NCI-H1105 (cell line): ENCODE data around the gene CACNA1B.
"Not testable (repeated sequence)": the region's sequence is repeated elsewhere in the genome, so short reads cannot be mapped to it uniquely, and the experiment has no call there.

Experiments
- DNase-seq: peaks from one replicate; lab custom pipeline; 2025; lab: John Stamatoyannopoulos, UW

Gene CACNA1B

DNA sequence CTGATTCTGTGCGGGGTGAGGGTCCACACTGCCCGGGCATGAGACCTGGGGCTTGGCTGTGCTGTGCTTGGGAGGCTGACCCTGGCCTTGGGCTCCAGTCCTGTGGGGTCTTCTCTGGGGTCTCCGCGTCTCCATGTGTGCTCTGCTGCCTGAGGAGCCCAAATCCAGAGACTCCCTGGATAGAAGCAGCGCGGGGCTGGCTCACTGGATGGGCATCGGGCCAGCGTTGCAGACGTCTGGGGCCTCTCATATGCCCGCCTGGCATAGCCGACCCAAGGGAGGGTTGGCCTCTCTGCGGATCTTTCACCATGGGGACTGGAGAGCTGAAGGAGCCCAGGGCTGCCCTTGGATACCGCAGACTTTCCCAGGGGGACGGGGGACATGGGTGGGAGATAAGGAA, 12.4 kb downstream of the CACNA1B start:
- not testable (repeated sequence) for DNase-seq

- not testable (repeated sequence) for DNase-seq
Measured at GRCh38 chr9:137890768-137891587, 13.4 kb downstream of the CACNA1B start.

GRCh38 chr9:137891588-137892423, 14.2 kb downstream of the CACNA1B start:
- DNase-seq: no peak

GRCh38 chr9:137892424-137893191, 15.0 kb downstream of the CACNA1B start:
- no peak for DNase-seq

DNA sequence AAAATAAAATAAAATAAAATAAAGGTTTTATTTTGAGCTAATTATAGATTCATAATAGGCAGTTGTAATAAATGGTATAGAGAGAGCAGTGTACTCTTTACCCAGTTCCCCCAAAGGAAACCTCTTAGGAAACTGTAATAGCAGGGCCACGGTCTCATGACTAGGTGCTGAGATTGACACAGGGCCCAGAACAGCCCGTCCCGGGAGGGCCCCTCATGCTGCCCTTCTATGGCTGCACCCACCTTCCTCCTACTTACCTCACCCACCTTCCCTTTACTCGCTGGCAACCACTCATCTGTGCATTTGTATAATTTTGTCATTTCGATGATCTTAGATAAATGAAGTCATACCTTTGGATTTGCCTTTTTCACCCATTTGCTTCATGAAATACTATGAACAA, 16.1 kb downstream of the CACNA1B start:
- no peak for DNase-seq

DNA sequence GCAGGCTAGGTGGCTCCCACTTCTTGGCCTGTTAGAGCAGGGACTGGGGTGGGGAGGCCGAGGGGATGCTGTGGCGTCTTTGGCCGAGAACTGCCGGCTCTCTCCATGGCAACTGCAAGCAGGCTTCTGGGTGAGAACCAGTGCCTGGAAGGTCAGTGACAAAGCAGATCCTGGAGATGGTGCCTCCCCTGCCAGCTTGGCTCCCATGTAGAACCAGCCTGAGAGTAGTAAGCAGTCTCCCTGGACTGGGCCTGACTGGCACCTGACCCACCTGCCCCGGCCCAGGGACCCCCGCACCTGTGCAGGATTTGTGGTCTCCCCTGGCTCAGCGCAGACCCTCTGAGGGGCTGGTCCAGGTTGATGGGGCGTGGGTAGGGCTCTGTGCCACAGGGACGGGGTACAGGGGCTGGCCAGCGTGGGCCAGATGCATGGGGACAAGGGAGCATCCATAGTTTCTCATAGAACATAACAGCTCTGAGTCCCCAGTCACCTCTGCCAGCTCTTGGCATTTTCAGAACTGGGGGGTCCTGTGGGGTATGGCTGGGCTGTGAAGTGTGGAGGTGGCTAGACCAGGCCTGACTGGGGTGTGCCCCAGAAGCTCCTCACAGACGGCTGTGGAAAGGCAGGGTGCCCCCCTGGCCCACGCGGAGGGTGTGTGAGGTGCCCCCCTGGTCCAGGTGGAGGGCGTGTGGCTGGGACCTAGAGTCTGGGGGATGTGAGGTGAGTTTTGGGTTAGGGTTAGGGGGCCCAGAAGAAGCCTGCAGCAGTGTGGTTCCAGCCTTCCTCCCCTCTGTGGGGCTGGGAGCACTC, 22.2 kb downstream of the CACNA1B start:
- no peak for DNase-seq

- DNase-seq: no peak
Measured at GRCh38 chr9:137900584-137901310, 23.2 kb downstream of the CACNA1B start.

DNA sequence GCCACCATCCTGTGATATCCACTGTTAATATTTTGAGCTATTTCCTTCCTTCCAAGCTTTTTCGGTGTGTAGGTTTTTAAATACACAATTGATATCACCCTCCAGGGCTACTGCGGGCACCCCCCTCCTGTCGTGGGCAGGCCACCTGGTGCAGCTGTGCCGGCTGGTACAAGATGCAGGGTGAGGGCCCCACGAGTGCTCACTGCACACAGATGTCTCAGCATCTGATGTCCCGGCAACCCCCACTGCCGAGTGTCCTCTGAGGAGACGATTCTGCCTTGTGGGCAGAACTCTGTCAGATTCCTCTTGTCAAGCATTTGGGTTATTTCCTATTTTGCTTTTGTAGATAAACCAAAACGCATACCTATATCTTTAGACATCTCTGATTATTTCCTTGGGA, 25.1 kb downstream of the CACNA1B start:
- no peak for DNase-seq

DNA sequence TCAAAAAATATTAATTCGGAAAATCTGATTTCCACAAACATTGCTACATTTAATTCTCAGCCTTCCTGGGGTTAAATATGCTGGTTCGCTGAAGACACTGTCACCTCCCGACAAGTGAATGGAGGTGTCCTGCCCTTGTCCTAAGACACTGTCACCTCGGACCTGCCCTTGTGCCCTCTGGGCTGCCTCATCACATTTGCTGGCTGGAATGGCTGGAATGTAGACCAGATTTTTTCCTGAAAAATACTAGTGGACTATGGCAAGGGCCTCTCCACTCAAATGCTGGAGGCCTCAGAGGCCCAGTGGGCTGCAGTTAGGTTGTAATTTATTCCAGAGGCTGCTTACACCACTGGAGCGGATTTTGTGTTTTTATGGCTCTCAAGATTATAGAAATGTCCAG, 28.2 kb downstream of the CACNA1B start:
- DNase-seq: no peak

- DNase-seq: no peak
Measured at GRCh38 chr9:137907776-137908175, 30.2 kb downstream of the CACNA1B start.

- no peak for DNase-seq
Measured at GRCh38 chr9:137912671-137913070, 35.1 kb downstream of the CACNA1B start.

DNA sequence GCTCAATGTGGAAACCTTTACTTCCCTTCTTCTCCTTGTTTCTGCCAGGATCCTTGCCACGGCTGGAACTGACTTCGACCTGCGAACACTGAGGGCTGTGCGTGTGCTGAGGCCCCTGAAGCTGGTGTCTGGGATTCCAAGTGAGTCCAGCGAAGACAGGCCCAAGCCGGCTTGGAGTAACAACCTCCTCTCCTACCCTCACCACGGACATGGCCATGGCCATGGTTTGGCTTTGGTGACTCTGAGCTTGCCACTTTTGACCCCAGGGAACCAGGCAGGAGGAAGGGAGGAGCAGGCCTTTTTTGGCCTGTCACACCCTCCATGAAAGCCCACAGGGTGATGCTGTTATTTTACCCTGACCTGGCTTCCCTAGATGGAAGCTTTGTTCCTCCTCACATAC, 35.5 kb downstream of the CACNA1B start:
- no peak for DNase-seq

DNA sequence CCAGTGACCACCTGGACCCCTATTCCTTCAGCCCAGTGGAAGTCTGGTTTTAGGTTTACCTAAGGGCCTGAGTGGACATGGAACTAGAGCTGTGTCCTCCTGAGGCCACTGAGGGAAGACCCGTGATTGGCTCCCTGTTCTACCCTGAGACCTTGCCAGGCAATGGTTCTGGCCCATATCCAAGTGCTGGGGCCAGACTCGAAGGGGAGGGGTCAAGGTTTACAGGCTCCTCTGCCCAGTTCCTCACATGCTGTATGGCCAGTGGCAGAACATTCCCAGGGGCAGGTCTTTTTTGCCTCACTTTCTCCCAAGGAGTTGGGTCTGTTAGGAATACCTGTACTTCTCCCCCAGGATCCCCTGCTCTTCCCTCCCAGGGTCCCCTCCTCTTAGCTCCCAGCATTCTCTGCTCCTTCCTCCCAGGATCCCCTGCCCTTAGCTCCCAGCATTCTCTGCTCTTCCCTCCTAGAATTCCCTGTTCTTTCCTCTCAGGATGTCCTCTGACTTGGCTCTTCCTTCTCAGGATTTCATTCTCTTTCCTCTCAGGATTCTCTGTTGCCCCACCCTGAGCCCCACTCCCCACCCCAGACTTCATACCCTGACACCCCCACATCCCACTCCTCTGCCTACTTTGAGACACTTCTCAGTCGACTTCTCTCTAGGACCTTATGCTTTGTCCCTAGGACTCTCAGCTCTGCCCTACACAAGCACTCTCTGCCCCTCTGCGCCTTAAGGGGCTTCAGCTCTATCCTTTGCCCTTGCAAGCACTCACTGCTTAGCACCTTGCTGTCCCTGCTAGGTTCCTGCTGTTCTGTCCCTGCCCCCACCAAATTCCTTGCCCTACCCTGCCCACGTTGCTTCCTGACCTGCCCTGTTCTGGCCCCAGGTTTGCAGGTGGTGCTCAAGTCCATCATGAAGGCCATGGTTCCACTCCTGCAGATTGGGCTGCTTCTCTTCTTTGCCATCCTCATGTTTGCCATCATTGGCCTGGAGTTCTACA, 36.5 kb downstream of the CACNA1B start:
- no peak for DNase-seq

- DNase-seq: no peak
Measured at GRCh38 chr9:137916540-137916939, 39.0 kb downstream of the CACNA1B start.

- DNase-seq: no peak
Measured at GRCh38 chr9:137917116-137917515, 39.5 kb downstream of the CACNA1B start.

GRCh38 chr9:137917795-137918194, 40.2 kb downstream of the CACNA1B start:
- DNase-seq: no peak

DNA sequence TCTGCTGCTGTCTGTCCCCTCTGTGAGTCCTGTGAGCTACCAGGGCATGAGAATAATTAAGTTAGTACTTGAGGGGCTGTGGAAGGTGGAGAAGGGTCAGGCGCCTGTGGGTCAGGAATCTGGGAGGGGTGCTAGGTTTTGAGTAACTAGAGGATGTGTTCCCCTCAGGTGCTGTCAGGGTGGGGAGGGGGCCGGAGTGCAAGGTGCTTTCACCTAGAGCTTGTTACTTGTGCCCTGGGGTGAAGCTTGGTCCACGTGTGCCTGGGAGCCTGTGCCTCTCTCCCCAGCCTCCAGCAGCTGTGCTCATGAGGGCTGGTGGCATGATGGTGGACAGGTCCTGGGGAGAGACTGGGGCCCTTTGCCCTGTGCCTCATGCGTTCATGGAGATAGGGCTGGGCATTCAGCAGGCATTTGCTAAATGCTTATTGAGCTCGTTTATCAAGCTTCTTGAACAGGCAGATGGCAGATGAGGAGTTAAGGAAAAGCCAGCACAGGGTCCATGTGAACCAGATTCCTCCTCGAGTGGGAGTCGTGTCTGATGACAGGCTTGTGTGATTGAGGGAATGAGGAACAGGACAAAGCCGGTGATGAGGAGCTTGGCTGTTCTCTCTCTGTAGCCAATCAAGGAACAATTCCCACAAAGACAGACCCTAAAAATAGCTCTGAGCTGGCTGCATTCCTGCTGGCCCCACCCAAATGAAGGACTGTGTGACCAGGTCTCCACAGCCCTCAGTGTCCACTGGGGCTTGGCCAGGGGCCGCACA, 40.9 kb downstream of the CACNA1B start:
- no peak for DNase-seq

- no peak for DNase-seq
Measured at GRCh38 chr9:137919095-137919465, 41.5 kb downstream of the CACNA1B start.

DNA sequence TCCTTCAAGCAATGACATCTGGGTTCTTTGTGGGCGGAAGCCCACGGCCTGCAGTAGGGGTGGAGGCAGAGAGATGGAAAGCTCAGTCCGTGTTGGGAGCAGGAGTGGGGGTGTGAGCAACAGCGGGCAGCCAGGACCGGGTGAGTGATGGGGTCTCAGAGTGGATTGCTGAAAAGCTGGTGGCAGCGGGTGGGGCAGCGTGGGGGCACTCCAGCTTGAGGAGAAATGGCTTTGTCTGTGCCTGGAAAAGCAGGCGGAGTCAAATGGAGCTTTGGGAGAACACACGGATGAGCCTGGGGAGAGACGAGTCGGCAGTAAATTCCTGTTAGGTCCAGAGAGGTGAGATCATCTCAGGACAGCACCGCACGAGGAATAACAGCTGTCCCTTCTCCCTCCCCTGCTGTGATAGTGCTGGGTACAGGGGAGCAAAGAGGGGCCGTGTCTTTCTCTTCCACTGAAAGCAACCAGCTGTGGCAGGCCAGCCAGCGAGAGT, 42.1 kb downstream of the CACNA1B start:
- no peak for DNase-seq
